HG03342 (cell line): ENCODE results near the gene TPRN.
"Not testable (repeated sequence)": the region's sequence is repeated elsewhere in the genome, so short reads cannot be mapped to it uniquely, and the experiment has no call there.

ENCODE experiments used
- ATAC-seq: cut with Tn5 transposase; IDR thresholded peaks from one replicate; pipeline ENCODE4 v1.9.1; 2021; ENCODE audit warnings: mild to moderate bottlenecking, moderate library complexity; ENCODE audit not compliant: unreplicated experiment

TPRN gene

GRCh38 chr9:137200311-137201204 lies at the start of gene TPRN:
Gene TPRN, minus strand, starts transcription at chr9:137200741. Its CDS starts 30 bp downstream, at chr9:137200711.
- ATAC-seq, result peak; percentile 83

DNA sequence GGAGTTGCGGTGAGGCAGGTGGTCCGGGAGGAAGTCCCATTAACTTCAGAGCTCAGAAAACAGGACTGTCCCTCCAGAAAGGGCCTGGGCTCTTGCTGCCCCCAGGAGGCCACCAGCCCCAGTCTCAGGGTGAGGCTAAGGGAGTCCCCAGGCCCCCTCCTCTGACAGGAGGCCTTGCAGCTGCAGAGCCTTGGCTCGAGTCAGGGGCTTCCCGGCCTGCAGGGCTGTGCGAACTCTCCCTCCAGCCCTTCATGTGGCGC lies 47.3 kb upstream of the TPRN start:
- no peak for ATAC-seq

- no peak for ATAC-seq
These were observed 46.8 kb upstream of the TPRN start for GRCh38 chr9:137247135-137247915.

DNA sequence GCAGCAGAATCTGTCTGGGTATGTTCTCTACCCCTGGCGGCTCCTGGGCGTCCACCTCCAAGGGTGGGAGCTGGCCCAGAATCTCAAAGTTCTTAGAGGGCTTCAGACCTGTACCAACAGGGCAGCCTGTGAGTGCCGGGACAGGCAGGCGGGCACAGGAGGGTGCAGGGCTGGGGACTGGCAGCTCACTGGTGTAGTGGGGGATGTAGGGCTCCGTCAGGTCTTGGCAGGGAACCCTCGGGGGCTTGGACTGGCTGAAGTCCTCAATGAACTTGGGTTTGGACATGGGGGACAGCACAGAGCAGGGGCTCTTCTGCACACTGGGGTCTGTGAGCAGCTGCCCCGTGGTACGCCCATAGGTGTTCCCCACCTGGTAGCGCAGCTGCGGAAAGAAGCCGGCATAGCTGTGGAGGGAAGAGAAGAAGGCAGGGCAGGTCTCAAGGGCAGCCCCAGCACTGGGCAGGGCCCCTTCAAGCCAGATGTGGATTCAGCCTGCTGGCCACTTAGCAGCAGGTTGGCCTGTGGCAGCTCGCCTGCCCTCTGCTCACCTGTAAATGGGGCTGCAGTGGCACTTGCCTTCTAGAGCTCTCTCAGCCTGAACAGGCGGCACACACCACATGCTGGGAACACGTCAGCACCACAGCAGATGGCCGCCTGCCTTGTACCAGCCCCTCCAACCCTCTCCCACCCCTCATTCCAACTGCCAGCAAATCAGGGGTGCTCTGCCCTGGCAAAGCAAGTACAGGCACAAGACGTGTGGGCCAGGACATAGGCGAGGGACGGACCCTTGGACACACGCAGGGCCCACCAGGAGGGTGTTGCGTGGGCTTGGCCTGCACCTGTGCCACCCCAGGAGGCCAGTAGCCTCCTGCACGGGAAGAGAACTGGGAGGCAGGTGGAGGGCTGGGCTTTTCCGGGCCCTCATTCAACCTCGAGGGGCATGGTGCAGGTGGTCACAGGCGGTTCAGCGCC lies 45.2 kb upstream of the TPRN start:
- no peak for ATAC-seq

DNA sequence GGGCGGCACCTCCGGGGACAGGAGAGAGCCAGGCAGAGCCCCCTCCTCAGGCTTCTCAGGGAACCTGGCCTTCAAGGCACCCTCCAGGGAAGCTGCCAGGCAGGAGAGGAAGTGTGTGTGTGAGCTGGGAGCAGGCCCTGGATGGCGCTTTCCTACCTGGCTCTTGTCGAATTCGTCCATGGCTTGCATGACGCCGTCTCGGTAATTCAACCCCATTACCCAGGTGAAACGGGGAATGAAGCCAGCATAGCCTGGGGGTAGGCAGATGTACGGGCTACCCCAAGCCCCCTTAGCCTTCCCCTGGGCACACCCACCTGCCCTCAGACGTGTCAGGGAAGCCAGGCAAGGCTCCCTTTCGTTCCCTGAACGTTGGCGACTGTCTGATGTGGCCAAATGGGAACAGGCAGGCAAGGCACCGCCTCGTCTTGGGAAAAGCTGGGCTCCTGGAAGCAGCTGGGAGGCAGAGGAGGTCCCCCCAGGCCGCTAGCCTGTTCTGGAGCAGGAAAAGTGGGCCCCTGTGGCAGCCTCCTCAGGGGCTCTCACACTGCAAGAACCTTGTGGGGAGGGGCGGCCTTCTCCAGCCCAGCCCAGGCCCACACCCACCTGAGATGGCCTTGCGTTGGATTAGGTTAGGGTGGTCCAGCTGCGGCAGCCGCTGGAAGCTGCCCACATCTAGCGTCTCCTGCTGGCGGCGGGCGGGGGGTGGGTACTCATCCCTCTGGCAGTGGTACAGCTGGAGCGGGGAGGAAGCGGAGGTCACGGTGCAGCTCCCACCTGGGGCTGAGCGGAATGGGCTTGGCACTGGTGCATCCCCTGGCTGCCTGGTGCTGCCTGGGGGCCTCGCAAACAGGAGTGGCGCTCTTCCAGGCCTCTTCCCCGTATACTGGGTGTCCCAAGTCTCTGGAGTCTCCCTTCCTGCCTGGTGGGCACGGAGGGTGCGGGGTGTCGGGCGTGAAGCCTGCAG lies 44.2 kb upstream of the TPRN start:
- ATAC-seq, result no peak

DNA sequence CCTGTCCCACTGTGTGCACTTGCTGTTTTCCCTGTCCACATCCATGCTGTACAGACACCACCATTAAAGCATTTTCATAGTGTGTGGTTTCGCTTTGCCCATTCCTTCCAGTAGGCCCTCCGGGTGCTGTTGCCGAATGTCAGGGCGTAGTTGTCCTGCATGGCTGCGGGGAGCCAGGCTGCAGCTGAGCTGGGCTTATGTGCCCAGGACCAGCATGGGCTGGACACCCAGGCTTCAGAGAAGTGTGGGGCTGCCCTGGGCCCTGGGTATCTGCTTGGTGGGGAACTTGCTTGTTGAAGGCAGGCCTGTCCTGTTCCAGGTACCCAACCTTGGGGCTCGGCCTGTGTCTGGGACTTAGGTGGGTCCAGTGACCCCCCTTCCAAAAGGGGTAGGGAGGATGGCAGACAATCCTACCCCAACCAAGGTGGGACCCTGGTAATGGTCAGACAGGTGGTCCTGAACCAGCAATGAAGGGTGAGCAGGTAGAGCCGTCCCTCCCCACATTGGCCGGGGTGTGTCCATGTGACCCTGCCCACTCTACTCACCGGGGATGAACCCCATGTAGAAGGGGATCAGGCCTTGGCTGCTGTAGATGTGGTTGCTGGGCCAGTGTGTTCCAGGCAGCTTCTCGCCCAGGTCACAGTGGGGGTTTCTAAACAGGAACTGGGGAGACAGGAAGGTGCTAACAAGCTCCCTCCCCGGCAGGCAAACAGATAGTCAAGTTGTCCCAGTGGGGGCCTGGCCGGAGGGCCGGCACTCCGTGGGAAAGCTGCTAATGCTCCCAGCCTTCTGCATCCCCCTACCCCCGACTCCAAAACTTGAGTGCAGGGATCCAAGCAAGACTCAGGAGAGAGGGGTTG lies 43.3 kb upstream of the TPRN start:
- no peak for ATAC-seq

- ATAC-seq, result not testable (repeated sequence)
These were observed 42.7 kb upstream of the TPRN start for GRCh38 chr9:137243266-137243625.

DNA sequence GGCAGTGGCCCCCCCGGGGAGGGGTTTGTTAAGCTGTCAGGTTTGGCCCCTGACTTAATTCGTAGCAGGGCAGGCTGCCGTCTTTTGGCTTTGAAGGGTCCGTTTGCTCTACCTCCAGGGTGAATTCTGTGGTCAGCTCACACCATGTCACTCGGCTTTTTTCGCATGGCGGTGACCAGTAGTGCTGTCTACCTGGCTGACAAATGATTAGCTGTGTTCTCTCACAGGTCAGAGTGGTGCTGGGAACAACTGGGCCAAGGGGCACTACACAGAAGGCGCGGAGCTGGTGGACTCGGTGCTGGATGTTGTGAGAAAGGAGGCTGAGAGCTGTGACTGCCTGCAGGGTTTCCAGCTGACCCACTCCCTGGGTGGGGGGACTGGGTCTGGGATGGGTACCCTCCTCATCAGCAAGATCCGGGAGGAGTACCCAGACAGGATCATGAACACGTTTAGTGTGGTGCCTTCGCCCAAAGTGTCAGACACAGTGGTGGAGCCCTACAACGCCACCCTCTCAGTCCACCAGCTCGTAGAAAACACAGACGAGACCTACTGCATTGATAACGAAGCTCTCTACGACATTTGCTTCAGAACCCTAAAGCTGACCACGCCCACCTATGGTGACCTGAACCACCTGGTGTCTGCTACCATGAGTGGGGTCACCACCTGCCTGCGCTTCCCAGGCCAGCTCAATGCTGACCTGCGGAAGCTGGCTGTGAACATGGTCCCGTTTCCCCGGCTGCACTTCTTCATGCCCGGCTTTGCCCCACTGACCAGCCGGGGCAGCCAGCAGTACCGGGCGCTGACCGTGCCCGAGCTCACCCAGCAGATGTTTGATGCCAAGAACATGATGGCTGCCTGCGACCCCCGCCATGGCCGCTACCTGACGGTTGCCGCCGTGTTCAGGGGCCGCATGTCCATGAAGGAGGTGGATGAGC lies 42.0 kb upstream of the TPRN start:
- no peak for ATAC-seq

GRCh38 chr9:137241490-137242268 lies 41.1 kb upstream of the TPRN start:
- peak; percentile 4 for ATAC-seq

- peak; percentile 70 for ATAC-seq
These were observed 40.4 kb upstream of the TPRN start, which contains the start of gene TUBB4B for GRCh38 chr9:137240841-137241489. Gene TUBB4B, plus strand, starts transcription at chr9:137241287. Its CDS starts 74 bp downstream, at chr9:137241361.

DNA sequence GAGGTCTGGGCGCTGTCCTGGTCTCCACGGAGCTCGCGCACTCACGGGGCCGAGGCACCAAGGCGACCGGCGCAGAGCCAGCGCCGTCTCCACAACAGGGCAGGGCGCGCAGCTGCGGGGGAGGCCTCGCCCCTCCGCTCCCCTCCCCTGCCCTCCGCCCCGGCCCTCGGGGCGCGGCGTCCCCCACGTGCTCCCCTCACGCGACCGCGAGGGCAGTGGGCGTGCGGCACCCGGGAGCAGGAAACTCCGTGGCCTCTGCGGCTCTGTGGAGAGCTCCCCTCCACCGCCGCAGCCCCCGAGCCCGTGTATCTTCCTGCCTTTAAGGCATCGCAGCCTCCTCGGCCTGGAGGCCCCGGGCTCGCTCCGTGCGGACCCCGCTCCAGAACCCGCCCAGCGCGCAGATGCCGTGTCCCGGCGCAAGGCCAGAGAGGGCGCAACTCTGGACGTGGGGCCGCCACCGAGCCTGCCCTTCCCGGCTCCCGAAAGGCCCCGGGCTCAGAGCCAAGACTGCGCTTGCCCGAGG lies 39.8 kb upstream of the TPRN start:
- peak; percentile 22 for ATAC-seq

- not testable (repeated sequence) for ATAC-seq
These were observed 39.1 kb upstream of the TPRN start for GRCh38 chr9:137239541-137240200.

GRCh38 chr9:137237759-137238726 lies 37.5 kb upstream of the TPRN start:
- ATAC-seq, result no peak

DNA sequence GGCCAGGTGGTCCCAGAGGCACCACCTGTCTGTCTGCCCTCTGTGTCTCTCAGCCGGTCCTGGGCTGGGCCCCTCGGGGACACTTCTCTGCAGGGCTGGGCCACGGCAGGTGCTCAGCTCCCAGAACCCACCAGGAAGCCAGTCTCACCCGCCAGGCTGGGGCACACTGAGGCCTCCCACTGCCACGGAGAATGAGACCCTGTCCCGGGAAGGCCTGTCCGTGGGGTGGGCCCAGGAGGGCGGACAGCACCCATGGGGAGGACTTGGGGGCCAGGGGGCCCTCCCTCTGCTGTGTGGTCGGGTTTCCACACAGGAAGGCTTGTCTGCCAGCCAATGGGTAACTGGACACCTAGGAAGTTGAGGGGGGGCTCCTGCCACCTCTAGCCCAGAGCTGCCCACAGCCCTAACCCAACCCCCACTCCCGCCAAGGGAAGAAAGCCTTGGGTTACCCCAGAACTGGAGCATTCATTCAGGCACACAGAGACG lies 36.4 kb upstream of the TPRN start:
- ATAC-seq, result no peak
